Thyroid gland (tissue), 4 donors: Measurements from ENCODE around the gene GRPEL1.

Source experiments
- CTCF ChIP-seq, 6 experiments: fragments of 200-600 bp in 3 of 6; fragments of 450-650 bp in 3 of 6; sonication (generic) in 3 of 6; IDR thresholded peaks; one replicate each; pipeline ENCODE4 v1.5.1; 2016 to 2019; ENCODE audit warnings: antibody characterized with exemption in 6 of 6, mild to moderate bottlenecking in 2 of 6, inconsistent platforms in 1 of 6, moderate library complexity in 1 of 6
- POLR2A ChIP-seq, 2 donors: fragments of 450-650 bp; IDR thresholded peaks; one replicate each; pipeline ENCODE4 v1.6.1; 2017; ENCODE audit warnings: antibody characterized with exemption in 2 of 2, mild to moderate bottlenecking in 2 of 2, moderate library complexity in 1 of 2

GRCh38 chr4:7096236-7096635, 28.4 kb upstream of the GRPEL1 start:
- TF ChIP-seq CTCF (IDR thresholded peaks at IDR 0.05) (no peak), POLR2A (IDR thresholded peaks at IDR 0.05) (no peak)
